Fibroblast of pulmonary artery (primary cell): ENCODE results near the gene TP73.

ENCODE experiments used
- DNase-seq: peaks from one replicate; pipeline ENCODE4 v3.0.0-alpha.2; 2010; ENCODE audit warnings: low read depth
- H3K4me3 ChIP-seq: replicated peaks from 2 replicates; pipeline ENCODE4 v1.5.1; 2011; ENCODE audit warnings: low read depth, mild to moderate bottlenecking, control low read depth, low read length, moderate library complexity
- CTCF ChIP-seq: IDR thresholded peaks from 2 replicates; pipeline ENCODE4 v1.5.1; 2011; ENCODE audit warnings: mild to moderate bottlenecking, control low read depth, low read length, inconsistent platforms; ENCODE audit errors: missing control alignments

TP73 gene

GRCh38 chr1:3607703-3608065, 44.6 kb upstream of the TP73 start:
- H3K4me3 ChIP-seq = no peak overlapping the region
- no peak for DNase-seq
- TF ChIP-seq CTCF = no peak

- TF ChIP-seq CTCF = no peak
- no peak overlapping the region for H3K4me3 ChIP-seq
- DNase-seq = no peak
Observed at GRCh38 chr1:3608154-3608553, 44.2 kb upstream of the TP73 start.

GRCh38 chr1:3609016-3609768, 43.1 kb upstream of the TP73 start:
- no peak overlapping the region for H3K4me3 ChIP-seq
- TF ChIP-seq CTCF = no peak
- no peak for DNase-seq

GRCh38 chr1:3609769-3610526, 42.4 kb upstream of the TP73 start:
- TF ChIP-seq CTCF = no peak
- no peak for DNase-seq
- no peak overlapping the region for H3K4me3 ChIP-seq

- H3K4me3 ChIP-seq = no peak overlapping the region
- TF ChIP-seq CTCF = no peak
- no peak for DNase-seq
Observed at GRCh38 chr1:3610527-3611169, 41.7 kb upstream of the TP73 start.

GRCh38 chr1:3611170-3612019, 40.9 kb upstream of the TP73 start, which contains the start of gene MEGF6:
Gene MEGF6 (minus strand): TSS chr1:3611508. CDS start chr1:3611268, 240 bp downstream.
- no peak within 1 kb of the TSS for H3K4me3 ChIP-seq
- DNase-seq = no peak
- TF ChIP-seq CTCF = no peak
